Coronary artery (tissue), 2 donors: ENCODE results near the gene MOB1B.

Experiments used
- DNase-seq: peaks from one replicate; pipeline ENCODE4 v3.0.0-alpha.2; 2017; ENCODE audit warnings: low spot score
- H3K27ac ChIP-seq, 2 donors: fragments of 200-600 bp; sonication (generic); one replicate each; pipeline ENCODE4 v1.5.1; 2016 to 2019
- H3K4me3 ChIP-seq: fragments of 200-600 bp; sonication (generic); 2 replicates; pipeline ENCODE4 v1.5.1; 2016; ENCODE audit warnings: mild to moderate bottlenecking, moderate library complexity
- CTCF ChIP-seq: fragments of 200-600 bp; sonication (generic); IDR thresholded peaks from one replicate; pipeline ENCODE4 v1.5.1; 2019; ENCODE audit warnings: antibody characterized with exemption

MOB1B gene

GRCh38 chr4:70984106-70984505, 81.9 kb downstream of the MOB1B start:
- H3K27ac ChIP-seq: no peak overlapping the region
- DNase-seq: no peak
- no peak for TF ChIP-seq CTCF
- H3K4me3 ChIP-seq: no peak overlapping the region

- no peak for DNase-seq
- Histone ChIP-seq H3K4me3 (no peak overlapping the region), H3K27ac (no peak overlapping the region)
- no peak for TF ChIP-seq CTCF
These were observed 82.4 kb downstream of the MOB1B start for GRCh38 chr4:70984589-70984988.

- no peak overlapping the region for H3K27ac ChIP-seq
- no peak overlapping the region for H3K4me3 ChIP-seq
- no peak for DNase-seq
- TF ChIP-seq CTCF: no peak
These were observed 89.4 kb downstream of the MOB1B start for GRCh38 chr4:70991596-70991995.

GRCh38 chr4:70992391-70992881, 90.3 kb downstream of the MOB1B start:
- TF ChIP-seq CTCF: no peak
- no peak for DNase-seq
- H3K27ac ChIP-seq: peak overlapping the region in 1 of 2 donors; percentile 92
- H3K4me3 ChIP-seq: peak overlapping the region; percentile 92

- peak; percentile 90 for DNase-seq
These were observed 91.3 kb downstream of the MOB1B start, which contains the start of gene DCK for GRCh38 chr4:70993181-70994068. Gene DCK, plus strand, starts transcription at chr4:70993649. Its CDS starts 187 bp downstream, at chr4:70993836.

GRCh38 chr4:70994069-70994366, 91.8 kb downstream of the MOB1B start:
- no peak for DNase-seq
- TF ChIP-seq CTCF: no peak
- H3K4me3 ChIP-seq: peak overlapping the region; percentile 92
- H3K27ac ChIP-seq: peak overlapping the region; percentile 79 to 92

More at GRCh38 chr4:70993181-70994068, 91.3 kb downstream of the MOB1B start, which contains the start of gene DCK:
- Histone ChIP-seq H3K27ac (peak within 1 kb of the TSS; percentile 79 to 92), H3K4me3 (peak within 1 kb of the TSS; percentile 92)
- no peak for TF ChIP-seq CTCF
